NOMO-1 treated with dmso at 0.1 percent for 144 hours (cell line): ENCODE results near the gene PRKAR1B.

Experiments
- DNase-seq: peaks from one replicate; lab custom pipeline; 2025; ENCODE audit not compliant: unreplicated experiment; lab: John Stamatoyannopoulos, UW

The PRKAR1B gene

GRCh38 chr7:725223-726005 is 1.7 kb downstream of the PRKAR1B start:
- DNase-seq: no peak

GRCh38 chr7:724298-724697 is 2.8 kb downstream of the PRKAR1B start:
- no peak for DNase-seq

GRCh38 chr7:723541-723940 is 3.5 kb downstream of the PRKAR1B start:
- no peak for DNase-seq

GRCh38 chr7:721619-722248 is 5.3 kb downstream of the PRKAR1B start:
- DNase-seq: no peak

GRCh38 chr7:716636-717035 is 10.4 kb downstream of the PRKAR1B start:
- DNase-seq: no peak

GRCh38 chr7:716222-716621 is 10.9 kb downstream of the PRKAR1B start:
- no peak for DNase-seq

GRCh38 chr7:714251-714671 is 12.8 kb downstream of the PRKAR1B start:
- DNase-seq: no peak

GRCh38 chr7:713488-714230 is 13.4 kb downstream of the PRKAR1B start:
- no peak for DNase-seq

- DNase-seq: no peak
Observed at GRCh38 chr7:713139-713457, 14.0 kb downstream of the PRKAR1B start.

GRCh38 chr7:712381-713138 is 14.5 kb downstream of the PRKAR1B start:
- no peak for DNase-seq

- DNase-seq: no peak
Observed at GRCh38 chr7:711922-712380, 15.1 kb downstream of the PRKAR1B start.

GRCh38 chr7:711093-711921 is 15.8 kb downstream of the PRKAR1B start:
- DNase-seq: no peak

GRCh38 chr7:710161-710560 is 16.9 kb downstream of the PRKAR1B start:
- DNase-seq: no peak

GRCh38 chr7:707296-708000 is 19.6 kb downstream of the PRKAR1B start:
- no peak for DNase-seq

GRCh38 chr7:706721-707120 is 20.4 kb downstream of the PRKAR1B start:
- no peak for DNase-seq

GRCh38 chr7:703049-703448 is 24.0 kb downstream of the PRKAR1B start:
- DNase-seq: no peak

GRCh38 chr7:701086-701671 is 25.9 kb downstream of the PRKAR1B start:
- DNase-seq: no peak

- no peak for DNase-seq
Observed at GRCh38 chr7:699476-700170, 27.5 kb downstream of the PRKAR1B start.
